Stimulated activated naive CD8-positive, alpha-beta T cell treated with anti-CD3 and anti-CD28 coated beads, Interleukin-15, Interleukin-2, amounts not matched to agents 100 U/mL and 50 U/mL, for 24 hours (primary cell): Measurements from ENCODE around the gene PPP2R3B.
"Not testable (repeated sequence)": the region's sequence is repeated elsewhere in the genome, so short reads cannot be mapped to it uniquely, and the experiment has no call there.

Experiments used
- ATAC-seq: fragments of 150-1000 bp; cut with Tn5 transposase; one replicate; pipeline ENCODE4 v1.10.0; 2021
- DNase-seq: peaks from one replicate; pipeline ENCODE4 v3.0.0; 2021

PPP2R3B gene, protein sequence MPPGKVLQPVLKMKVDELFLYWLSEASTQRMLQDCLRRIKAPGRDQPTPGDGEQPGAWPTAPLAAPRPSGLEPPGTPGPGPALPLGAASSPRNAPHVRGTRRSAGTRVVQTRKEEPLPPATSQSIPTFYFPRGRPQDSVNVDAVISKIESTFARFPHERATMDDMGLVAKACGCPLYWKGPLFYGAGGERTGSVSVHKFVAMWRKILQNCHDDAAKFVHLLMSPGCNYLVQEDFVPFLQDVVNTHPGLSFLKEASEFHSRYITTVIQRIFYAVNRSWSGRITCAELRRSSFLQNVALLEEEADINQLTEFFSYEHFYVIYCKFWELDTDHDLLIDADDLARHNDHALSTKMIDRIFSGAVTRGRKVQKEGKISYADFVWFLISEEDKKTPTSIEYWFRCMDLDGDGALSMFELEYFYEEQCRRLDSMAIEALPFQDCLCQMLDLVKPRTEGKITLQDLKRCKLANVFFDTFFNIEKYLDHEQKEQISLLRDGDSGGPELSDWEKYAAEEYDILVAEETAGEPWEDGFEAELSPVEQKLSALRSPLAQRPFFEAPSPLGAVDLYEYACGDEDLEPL

DNA sequence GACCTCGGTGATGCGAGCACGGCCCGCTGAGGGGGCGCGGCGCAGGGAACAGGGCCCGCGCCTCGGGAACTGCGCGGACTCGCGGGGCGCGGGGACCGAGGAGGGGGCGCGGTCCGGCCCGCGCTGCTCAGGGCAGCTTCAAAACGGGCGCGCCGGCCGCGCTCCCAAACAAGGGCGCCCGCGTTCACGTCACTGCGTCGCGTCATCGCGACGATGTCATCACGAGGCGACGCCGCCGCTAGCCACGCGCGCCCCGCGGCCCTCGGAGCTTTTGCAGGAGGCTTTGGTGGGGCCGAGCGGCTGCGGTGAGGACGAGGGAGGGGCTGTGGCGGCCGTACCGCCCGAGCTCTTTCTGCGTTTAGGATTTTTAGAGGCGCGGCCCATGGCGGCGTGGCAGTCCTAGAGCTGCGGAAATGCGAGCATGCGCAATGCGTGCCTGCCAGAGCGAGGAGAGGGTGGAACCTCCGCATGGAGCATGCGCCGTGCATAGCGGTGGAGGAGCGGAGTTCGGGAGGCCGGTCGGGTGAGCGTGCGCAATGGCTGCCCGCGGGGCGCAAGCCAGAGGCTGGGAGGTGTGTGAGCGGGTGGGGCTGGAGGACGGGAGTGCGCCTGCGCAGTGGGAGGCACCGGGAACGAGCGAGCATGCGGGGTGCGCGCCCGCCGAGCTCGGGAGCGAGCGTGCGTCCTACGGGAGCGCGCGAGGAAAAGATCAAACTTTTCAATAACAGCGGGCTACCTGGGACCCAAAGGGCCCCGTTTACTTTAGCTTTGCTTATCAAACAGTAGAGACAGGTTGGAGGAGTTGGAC lies at the start of gene PPP2R3B:
Gene PPP2R3B (minus strand): TSS at position 140 of the 808 bp plus-strand sequence. CDS start 216 bp downstream, outside the sequence.
- peak; percentile 96 for ATAC-seq

DNA sequence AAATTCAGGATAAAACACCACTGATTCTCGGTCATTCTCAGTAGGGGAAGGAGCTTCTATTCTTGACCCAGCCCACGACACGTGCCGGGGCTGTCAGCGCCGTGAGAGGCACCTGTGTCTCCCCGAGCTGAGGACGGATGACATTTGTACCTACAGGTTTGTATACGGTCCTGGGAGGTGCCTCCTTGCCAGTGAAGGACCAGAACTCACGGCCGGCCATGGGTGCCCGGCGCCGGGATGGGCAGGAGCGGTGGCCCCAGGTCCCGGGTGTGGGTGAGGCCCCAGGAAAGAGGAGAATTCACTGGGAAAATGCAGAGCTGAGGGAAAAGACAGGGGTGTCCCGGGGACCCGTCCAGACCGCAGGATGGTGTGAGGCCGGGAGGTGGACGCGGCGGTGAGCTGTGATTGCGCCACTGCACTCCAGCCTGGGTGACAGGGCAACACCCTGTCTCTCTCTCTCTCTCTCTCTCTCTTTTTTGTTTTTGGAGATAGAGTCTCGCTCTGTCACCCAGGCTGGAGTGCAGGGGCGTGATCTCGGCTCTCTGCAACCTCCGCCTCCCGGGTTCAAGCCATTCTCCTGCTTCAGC lies 48.9 kb upstream of the PPP2R3B start:
- DNase-seq (no peak), ATAC-seq (no peak)

More for the DNA sequence above, at the start of gene PPP2R3B:
- DNase-seq, result peak; percentile 99

DNA sequence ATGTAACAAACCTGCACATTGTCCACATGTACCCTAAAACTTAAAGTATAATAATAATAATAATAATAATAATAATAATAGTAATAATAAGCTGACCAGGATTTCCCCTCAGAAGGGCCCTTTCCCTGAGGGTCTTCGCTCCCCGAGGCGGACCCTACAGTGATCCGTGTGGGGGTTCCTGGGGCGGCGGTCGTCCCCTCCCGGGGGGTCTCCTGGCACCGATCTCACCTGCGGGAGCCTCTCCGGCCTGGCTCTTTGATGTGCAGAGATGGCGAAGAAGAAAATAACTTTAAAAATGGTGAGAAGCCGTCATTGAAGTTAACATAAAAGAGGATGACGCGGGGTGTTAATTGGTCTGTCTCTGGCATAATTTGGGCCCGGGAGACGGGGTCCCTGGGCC lies 48.2 kb upstream of the PPP2R3B start:
- ATAC-seq (no peak), DNase-seq (no peak)

DNA sequence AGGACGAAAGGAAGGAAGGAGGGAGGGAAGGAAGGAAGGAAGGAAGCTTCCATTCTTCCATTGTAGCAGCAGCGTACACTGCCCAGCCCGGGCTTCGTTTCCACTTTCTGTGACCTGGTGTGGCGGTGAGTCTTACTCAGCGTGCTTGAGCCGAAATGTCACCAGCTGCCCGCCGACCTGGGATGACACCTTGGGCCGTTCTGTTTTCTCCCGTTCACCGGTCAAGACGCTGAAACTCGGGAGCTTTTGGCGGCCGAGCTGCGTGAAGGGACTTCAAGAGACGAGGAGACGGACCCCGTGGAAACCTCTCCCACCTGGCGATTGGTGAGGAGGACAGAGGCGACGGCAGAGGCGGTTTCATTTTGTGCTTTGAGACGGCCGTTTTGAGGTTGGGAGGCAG lies 47.1 kb upstream of the PPP2R3B start:
- no peak for DNase-seq
- no peak for ATAC-seq

DNA sequence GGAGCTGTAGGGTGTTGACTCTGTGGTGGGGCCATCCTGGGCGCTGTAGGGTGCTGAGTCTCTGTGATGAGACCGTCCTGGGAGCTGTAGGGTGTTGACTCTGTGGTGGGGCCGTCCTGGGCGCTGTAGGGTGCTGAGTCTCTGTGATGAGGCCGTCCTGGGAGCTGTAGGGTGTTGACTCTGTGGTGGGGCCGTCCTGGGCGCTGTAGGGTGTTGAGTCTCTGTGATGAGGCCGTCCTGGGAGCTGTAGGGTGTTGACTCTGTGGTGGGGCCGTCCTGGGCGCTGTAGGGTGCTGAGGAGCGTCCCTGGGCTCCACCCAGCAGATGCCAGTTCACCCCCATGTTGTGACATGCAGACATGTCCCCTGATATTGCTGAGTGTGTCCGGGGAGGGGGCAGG lies 46.0 kb upstream of the PPP2R3B start:
- ATAC-seq, DNase-seq: not testable (repeated sequence)

DNA sequence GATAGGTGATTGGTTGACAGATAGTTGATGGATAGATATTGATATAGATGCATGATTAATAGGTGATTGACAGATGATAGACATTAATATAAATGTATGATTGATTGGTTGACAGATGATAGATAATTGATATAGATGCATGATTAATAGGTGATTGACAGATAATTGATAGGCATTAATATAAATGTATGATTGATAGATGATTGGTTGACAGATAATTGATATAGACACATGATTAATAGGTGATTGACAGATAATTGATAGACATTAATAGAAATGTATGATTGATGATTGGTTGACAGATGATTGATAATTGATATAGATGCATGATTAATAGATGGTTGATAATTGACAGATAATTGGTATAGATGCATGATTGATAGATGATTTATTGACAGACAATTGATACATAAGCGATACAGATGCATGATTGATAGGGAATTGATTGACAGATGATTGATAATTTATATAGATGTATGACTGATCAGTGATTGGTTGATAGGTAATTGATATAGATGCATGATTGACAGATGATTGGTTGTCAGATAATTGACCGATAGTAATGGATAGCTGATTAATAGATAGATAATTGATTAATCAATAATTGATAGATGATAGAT lies 44.9 kb upstream of the PPP2R3B start:
- ATAC-seq (no peak), DNase-seq (no peak)

DNA sequence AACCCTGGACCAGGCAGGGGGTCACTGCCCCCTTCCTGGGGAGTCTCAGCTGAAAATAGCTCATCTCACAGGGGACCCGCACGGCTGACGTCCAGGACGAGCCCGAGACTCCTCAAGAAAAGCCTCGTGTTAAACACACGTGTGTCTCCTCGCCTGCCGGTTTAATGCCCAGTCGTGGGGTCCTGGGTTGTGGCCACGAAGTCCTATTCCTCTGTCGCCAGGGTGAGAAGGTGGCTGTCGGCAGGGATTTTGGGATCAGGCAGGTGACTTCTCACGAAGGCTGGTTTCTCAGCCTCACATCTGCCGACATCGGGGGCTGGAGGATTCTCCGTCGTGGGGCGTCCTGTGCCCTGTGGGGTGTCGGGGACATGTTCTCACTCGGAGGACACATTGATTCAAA lies 44.3 kb upstream of the PPP2R3B start:
- DNase-seq (no peak), ATAC-seq (no peak)

DNA sequence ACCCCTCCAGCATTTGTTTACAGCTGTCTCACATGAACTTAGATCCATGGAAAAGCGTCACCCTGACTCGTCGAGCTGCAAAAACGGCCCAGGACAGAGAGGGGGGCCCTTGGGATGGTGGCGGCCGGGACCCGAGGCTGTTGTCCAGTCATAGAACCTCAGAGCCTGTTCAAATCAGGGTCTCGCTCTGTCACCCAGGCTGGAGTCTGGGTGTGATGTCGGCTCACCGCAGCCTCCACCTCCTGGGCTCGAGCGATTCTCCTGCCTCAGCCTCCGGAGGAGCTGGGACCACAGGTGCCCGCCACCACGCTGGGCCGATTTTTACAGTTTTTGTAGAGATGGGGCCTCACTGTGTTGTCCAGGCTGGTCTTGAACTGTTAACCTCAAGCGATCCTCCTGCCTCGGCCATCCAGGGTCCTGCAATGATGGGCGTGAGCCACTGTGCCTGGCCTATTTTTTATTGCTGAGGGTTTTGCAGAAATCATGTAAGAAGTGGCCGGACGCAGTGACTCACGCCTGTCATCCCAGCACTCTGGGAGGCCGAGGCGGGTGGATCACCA lies 42.6 kb upstream of the PPP2R3B start:
- ATAC-seq, result no peak

DNA sequence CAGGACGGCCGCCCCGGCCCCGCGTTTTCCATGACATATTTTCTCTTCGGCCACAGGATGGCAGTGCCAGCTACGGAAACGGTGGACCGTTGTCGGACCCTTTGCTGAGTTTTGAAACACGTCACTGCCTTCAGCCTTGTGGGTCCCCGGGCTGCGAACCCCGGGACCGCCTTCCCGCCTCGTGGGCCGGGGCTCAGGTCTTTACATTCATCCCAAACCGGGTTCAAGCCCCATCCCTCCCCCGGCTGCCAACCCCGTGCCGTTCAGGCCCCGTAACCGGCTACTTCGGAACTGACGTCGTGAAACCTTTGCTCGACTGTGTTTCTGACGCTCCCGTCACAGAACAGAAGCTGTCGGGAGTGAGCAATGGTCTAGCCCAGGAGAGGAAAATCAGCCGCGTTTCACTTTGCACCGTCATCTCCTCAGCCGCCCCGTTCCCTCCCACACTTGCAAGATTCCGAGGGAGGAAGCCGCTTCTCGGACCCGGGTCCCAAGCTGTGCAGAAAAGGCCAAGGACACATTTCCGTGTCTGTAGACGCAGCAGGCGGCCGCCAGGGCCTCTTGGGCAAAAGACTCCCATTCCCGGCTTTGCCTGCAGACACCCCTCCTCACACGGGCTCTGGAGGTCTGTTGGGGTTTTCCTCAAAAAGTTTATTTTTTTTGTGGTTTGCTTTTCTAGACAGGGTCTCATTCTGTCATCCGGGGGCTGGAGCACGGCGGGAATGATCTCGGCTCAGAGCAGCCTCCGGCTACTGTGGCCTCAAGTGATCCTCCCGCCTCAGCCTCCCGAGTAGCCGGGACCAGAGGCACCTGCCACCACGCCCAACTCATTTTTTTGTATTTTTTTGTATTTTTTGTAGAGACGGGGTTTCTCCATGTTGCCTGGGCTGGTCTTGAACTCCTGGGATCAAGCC lies 41.4 kb upstream of the PPP2R3B start:
- peak; percentile 24 for DNase-seq
- peak; percentile 66 for ATAC-seq

More for the DNA sequence above, 42.6 kb upstream of the PPP2R3B start:
- no peak for DNase-seq

DNA sequence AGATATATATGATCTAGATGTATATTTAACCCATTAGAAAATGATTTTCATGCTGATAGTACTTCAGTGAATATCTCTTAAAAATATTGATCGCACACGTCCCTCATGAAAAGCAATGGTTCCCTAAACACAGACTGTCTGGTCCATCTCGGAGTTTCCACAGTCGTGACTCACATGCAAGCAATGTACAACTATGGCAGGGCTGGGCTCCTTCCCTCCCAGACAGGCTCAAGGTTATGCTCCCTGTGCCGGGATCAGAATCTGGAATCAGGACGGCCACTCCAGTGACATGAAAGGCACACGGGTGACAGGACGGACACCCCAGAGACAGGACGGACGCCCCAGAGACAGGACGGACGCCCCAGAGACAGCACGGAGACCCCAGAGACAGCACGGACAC lies 40.2 kb upstream of the PPP2R3B start:
- ATAC-seq, result no peak
- DNase-seq, result no peak

DNA sequence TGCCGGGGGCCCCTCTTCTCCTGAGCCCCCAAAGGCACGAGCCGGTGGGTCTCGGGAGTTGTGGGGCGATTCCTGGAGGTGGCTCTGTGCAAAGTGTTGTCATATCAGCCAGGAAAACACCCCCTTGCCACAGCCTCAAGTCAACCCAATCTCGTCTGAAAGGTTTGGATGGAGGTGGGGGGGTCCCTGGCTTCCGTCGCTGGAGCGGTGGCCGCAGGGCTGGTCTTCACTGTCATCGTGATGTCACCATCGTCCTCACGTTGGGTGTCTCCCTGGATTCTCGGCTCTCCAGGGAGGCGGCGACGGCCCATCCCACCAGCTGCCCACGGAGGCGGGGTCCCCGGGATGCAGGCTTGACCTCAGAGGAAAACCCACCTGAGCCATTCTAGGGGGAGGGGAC lies 38.3 kb upstream of the PPP2R3B start:
- ATAC-seq (no peak), DNase-seq (no peak)

DNA sequence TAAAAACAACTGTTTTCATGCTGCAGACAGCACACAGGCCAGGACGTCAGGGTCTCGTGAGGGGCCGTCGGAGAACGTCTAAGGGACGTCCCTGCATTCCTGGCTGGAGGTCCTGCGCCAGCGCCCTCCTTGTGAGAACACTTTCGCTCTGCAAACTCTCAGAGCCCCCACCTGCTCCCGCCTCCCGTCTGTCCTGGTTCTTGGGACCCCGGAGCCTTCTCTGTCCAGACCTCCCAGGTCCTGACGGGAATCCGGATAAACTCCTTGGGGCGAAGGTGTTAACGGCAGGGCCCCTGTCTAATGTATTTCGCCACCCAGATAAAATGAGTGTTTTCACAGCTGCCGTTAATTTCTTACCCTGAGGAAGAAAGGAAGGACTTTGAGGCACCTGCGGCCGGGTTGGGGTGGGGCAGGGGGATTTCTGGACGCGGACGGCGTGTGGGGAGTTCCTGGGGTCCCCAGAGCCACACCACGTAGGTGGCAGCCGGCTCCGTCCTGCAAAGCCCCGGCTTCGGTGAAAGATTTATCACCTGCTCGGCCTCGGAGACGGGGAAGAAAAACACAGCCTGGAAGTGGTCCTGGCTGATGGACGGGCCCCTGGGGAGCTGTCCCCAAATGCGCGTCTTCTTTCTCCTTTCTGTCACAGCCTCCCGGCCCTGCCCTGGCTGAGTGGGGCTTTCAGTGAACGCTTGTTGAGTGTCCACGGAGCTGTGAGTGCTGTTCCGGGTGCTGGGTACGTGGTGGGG lies 35.1 kb upstream of the PPP2R3B start:
- ATAC-seq, result peak; percentile 28
- no peak for DNase-seq

DNA sequence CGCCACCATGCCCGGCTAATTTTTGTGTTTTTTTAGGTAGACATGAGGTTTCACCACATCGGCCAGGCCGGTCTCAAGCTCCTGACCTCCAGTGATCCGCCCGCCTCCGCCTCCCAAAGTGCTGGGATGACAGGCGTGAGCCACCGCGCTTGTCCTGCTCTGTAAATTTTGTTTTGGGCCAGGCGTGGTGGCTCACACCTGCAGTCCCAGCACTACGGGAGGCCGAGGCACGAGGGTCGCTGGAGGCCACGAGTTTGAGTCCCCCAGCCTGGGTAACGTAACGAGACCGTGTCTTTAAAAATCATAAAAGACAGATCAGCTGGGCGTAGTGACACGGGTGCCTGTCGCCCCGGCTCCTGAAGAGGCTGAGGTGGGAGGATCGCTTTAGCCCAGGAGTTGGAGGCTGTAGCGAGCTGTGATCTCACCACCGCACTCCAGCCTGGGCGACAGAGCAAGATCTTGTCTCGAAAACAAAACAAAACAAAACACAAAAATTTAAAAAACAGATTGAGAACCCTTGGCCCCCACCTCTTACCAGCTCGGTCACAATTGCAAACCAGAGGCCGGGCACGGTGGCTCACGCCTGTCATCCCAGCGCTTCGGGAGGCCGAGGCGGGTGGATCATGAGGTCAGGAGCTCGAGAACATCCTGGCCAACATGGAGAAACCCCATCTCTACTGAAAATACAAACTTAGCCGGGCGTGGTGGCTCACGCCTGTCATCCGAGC lies 34.0 kb upstream of the PPP2R3B start:
- no peak for ATAC-seq
- no peak for DNase-seq

DNA sequence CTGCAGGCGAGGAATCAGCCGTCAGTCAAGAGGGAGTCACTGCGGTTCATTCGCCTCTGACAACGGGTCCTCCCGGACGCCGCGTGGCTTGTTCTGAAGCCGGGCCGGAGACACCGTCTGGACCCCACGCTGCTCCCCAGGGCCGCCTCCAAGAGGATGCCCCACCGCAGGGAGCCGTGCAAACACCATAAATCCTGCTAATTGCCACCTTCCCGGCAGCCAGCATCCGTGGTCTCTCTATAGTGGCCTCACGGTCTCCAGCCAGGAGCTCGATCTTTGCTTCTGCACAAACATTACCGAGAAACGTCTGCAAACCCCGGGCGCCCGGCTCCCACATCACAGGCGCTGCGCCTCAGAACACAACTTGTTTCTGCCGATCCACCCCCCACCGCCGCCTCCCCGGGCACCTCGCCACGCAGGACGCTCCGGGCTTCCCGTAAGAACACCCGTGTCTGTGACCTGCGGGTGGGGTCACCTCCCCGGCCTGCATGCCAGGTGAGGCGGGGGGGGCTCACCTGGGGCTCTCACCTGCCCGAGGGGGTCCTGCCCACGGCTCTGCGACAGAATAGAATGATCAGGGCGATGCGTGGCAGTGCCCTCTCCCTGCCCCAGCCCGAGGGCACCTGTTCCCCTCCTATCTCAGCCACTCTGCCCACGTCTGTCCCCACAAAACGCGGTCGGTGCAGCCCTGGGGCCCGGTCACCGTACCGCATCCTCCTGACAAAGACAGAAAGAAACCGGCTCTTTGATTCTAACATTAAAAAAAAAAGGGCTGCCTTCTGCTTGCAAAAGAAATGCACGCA lies 32.4 kb upstream of the PPP2R3B start:
- no peak for ATAC-seq
- no peak for DNase-seq

DNA sequence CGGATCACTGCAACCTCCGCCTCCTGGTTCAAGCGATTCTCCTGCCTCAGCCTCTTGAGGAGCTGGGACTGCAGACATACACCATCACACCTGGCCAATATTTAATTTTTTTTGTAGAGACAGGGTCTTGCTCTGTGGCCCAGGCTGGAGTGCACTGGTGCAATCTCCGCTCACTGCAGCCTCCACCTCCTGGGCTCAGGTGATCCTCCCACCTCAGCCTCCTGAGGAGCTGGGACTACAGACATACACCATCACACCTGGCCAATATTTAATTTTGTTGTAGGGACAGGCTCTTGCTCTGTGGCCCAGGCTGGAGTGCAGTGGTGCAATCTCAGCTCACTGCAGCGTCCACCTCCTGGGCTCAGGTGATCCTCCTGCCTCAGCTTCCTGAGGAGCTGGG lies 28.8 kb upstream of the PPP2R3B start:
- not testable (repeated sequence) for DNase-seq, ATAC-seq

DNA sequence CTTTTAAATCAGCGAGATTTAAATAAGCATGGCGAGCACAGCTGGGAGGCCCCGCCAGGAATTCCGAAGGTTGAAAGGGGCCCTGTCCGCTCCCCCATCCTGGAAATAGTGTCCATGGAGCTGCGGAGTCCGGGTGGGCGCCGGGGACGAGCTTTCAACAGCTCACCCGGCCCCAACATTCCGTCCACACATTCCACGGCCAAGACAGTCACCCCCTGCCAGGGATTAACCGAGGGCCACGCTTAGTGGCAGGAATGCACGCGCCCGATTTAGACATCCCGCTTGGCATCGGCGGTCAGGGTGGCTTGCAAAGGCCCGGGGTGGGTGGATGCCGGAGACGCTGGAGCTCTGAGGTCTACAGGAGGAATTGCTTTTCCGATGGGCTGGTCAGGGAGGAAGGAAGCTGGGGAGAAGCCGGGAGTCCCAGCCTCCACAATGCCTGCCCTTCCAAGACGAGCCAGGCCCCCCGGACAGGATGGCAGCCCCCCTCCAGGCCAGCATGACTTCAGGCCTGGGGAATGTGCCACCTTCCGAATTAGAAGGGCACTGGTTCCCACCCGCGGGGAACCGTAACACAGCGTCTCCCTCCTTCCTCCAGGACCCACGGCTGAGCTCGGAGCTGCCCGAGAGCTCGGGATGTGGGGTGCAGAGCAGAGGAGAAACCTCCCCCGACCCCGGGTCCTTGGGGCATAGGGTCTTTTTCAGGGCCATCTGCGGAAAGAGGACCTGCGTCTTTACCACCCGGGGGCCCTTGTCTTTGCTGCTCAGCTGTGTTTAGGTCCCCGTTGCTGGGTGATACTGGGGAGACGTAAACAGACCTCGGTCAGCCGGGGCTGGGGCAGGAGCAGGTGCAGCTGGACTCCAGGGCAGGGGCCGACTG lies 26.9 kb upstream of the PPP2R3B start:
- DNase-seq, result no peak
- ATAC-seq, result no peak

DNA sequence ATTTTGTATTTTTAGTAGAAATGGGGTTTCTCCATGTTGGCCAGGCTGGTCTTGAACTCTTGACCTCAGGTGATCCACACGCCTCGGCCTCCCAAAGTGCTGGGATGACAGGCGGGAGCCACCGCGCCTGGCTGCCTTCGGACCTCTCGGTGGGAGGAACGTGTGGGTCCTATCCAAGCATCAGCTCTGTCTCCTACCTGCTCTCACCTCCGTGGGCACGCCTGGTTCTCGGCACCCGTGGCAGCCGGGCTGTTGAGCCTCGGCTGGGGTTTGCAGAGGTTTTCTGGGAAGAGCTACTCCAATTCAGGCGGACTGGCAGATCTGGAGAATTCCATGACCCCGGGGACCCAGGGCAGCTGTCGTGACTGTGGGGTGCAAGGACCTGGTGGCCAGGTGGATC lies 23.6 kb upstream of the PPP2R3B start:
- DNase-seq (no peak), ATAC-seq (no peak)
